Right renal pelvis (tissue), 4 donors: ENCODE results near the gene FRMPD4. TPM values are rescaled to one million over a fixed set of nuclear protein-coding genes. Genes with fewer than 3 reads are reported as not detected.

Experiments
- DNase-seq, 4 donors: peaks; one replicate each; pipeline ENCODE4 v3.0.0-alpha.2; 2013; ENCODE audit warnings: low read depth in 4 of 4, low spot score in 3 of 4, missing footprints in 1 of 4
- polyA plus RNA-seq, 4 donors: library from polyadenylated mRNA; unstranded; fragments of 120-200 nt; gene quantifications; one replicate each; pipeline ENCODE4 v1.2.1, GENCODE V29; 2013; ENCODE audit not compliant: insufficient read length in 4 of 4

The FRMPD4 gene
- polyA plus RNA-seq, 4 donors: 0.10 to 0.25 (median 0.16) TPM

DNA sequence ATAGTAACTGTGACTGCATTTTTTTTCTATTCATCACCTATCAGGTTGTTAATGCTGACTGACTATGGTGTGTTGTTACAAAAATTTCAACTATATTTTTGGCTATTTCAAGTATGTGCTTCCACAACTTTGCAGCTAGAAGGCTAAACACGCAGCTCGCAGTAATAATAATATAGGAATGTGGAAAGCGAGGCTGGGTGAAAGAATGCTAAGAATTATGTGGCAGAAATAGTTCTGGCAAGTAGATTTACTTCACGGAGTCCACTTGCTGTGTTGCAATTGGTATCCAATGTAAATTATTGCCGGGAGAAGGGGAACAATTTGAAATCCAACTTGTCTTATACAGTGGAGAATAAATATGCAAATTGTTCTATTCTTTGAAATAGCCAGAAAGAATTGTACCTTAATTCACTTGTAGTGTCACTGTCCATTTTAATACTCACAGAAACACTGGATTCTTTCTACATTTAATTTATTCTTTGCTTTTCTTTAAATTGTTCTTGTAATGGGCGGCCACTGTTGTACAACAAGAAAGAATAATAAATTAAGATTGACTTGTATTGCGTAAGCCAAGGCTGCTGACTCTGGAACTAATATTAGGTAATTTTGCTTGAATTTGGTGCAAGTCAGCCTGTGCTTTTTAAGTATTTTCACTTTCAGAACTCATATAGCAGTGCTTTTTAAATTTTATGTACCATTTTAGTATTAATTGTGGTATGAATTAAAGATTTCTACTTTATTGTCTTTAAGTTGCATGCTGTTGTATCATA, 154.9 kb downstream of the FRMPD4 start:
- no peak for DNase-seq

DNA sequence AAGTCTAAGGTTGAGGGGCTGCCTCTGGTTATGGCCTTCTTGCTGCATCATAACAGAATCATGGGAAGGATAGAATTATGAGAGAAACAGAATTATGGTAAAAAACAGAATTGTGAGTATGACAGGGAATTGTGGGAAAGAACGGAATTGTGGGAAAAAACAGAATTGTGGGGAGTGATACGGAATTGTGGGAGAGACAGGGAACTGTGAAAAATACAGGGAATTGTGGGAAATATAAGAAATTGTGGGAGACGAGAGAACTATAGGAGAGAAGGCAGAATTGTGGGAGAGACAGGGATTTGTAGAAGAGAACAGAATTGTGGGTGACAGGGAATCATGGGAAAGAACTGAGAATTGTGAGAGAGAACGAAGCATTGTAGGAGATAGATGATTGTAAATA, 159.1 kb downstream of the FRMPD4 start:
- DNase-seq: no peak

DNA sequence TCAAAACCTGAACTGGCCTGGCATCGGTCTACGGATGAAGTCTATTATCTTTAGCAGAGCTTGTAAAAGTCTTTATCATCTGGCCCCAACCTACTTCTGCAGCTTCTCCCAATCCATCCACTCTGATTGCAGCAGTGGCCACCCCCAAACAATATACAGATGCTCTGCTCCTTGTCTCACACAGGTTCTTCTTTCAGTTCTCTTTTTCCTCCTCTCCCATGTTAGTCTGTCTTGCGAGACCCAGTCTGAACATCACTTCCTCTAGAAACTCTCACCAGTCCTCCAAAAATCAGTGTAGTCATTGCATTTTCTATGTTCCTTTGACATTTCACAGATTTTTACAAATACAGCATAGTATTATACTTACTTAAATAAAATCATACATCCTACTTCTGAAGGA, 163.0 kb downstream of the FRMPD4 start:
- no peak for DNase-seq

DNA sequence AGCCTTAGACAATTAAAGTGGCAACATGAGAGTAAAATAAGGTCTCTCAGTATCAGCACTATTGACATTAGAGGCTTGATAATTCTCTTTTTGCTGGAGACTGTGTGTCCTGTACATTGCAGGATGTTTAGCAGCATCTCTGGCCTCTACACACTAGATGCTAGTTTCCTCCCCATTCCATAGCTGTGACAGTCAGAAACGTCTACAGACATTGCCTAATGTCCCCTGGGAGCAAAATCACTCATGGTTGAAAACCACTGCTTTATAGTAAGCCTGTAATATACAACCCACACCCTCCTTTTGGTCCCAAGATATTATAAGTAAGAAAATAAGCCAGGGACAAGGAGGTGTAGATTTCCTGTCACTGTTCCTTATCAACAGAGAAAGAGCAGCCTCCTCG, 166.0 kb downstream of the FRMPD4 start:
- DNase-seq: no peak

DNA sequence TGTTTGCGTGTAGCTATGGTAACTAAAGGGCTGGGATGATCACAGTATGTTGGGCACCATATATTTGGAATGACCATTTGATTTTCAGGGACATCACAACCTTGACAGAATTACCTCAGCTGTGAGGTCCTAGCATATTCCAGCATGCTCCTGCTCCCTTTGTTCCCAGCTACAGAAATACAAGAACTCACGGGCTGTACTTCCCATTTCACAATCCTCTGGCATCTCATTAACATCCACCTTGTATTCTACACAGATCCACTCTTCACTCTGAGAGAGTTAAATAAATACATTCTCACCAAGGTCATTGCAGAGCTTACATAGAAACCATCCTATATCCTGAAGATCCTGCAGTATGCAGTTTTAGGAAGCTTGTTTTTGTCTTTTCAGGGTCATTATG, 169.7 kb downstream of the FRMPD4 start:
- DNase-seq: no peak

GRCh38 chrX:12308420-12308819, 170.1 kb downstream of the FRMPD4 start:
- no peak for DNase-seq

- no peak for DNase-seq
These were observed 170.9 kb downstream of the FRMPD4 start for GRCh38 chrX:12309040-12309743.

- no peak for DNase-seq
These were observed 171.4 kb downstream of the FRMPD4 start for GRCh38 chrX:12309744-12310076.

GRCh38 chrX:12314651-12315050, 176.4 kb downstream of the FRMPD4 start:
- no peak for DNase-seq

DNA sequence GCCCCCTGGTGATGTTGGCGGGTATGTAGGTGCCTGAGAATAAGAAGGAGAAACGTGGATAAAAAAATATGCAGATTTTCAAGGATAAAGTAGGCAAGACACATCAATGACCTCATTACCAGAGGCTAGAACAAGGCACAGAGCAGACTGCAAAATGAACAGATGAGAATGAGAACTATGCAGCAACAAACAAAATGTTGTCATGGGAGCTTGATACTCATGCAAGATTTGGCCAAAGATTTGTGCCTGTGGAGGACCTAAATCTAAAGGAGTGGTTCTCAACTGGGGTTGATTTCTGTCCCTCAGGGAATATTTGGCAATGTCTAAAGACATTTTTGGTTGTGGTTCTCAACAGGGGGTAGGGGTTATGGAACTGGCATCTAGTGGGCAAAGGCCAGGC, 177.3 kb downstream of the FRMPD4 start:
- no peak for DNase-seq

DNA sequence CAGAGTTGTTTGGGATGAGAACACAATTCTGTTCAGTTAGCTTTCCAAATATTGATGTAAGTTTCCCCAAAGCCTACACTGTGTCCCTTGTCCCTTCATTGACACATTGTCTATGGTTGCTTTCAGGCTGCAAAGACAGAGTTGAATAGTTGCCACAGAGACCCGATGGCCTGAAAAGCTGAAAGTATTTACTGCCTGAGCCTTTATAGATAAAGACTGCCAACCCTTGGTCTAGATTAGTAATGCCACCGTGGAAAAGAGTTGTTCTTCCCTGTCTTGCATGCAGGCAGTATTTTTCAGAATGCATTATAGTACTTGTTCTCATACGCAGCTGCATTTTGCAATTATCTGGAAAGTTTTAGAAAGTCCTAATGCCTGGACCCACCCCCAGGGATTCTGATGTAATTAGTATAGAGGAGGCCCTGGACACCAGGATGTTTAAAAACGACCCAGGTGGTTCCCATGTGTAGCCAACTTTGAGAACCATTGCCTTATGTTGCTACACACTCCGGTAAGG, 180.8 kb downstream of the FRMPD4 start:
- no peak for DNase-seq

GRCh38 chrX:12319992-12320391, 181.7 kb downstream of the FRMPD4 start:
- no peak for DNase-seq

- no peak for DNase-seq
These were observed 183.8 kb downstream of the FRMPD4 start for GRCh38 chrX:12322031-12322430.

DNA sequence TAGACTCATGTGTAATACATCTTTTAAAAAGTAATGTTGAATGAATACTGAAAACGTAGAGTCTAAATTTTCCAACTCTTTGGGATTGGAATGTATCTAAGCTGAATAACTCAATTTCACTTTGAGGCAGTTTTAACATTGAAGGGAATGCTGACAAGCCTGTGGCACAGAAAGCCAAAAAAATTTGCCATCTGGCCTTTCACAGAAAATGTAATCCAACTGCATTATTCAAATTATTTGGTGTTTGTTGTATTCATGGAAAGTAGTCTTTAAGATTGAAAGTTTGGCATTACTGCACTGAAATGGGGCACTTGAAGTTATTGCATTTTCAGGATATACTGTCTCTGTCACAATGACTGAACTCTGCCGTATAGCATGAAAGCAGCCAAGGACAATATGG, 186.9 kb downstream of the FRMPD4 start:
- DNase-seq: no peak

- DNase-seq: no peak
These were observed 189.6 kb downstream of the FRMPD4 start for GRCh38 chrX:12327836-12328235.

- no peak for DNase-seq
These were observed 191.2 kb downstream of the FRMPD4 start for GRCh38 chrX:12329476-12329875.

DNA sequence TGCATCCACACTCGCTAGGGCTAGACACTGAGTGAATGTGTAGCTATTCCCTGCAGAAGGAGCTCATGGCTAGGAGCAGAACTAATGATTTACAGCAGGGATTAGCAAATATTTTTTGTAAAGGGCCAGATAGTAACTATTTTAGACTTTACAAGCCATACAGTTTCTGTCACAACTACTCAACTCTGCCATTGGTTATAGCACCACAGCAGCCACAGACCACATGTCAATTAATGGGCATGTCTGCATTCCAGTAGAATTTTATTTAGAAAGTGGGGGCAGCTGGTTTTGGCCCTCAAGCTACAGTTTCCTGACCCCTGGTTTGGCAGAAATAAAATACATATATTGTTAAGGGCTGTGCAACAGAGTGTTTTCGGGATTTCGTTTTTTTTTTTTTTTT, 192.6 kb downstream of the FRMPD4 start:
- DNase-seq: no peak

GRCh38 chrX:12332786-12333347, 194.6 kb downstream of the FRMPD4 start:
- DNase-seq: no peak

- no peak for DNase-seq
These were observed 201.6 kb downstream of the FRMPD4 start for GRCh38 chrX:12339921-12340320.

DNA sequence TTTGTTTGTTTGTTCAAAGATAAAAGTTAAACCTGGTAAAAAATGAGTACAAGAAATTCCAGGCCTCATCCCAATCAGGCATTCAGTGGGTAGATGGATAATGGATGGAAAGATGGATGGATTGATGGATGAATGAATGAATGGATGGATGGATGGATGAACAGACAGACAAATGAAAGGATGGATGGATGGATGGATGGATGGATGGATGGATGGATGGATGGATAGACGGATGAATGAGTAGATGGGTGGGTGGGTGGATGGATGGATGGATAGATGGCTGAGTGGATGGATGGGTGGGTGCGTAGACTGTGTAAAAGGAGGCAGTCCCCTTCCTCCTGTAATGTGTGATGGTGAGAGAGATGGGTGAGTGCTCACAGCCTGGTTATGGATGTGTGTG, 206.7 kb downstream of the FRMPD4 start:
- no peak for DNase-seq

DNA sequence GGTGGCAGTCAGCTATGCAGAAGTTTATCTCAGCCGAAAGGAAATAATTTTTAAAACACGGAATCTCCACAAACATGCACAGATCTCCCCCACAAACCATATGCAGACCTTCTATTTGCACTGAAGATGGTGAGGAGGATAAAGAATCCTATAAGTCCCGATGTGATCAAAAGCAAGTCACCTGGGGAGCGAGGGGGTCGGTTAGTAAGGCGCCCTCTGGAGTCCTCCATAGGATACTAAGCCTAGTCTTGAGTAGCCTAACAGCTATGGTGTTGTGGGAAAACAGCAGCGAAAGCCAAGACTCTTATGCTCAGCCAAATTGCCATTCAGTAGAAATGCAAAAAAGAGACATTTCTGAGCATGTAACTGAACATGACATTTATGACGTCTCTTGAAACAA, 210.9 kb downstream of the FRMPD4 start:
- no peak for DNase-seq

- no peak for DNase-seq
These were observed 214.6 kb downstream of the FRMPD4 start for GRCh38 chrX:12352922-12353321.
